NCI-H510A (cell line): ENCODE data around the gene CDH4.

Experiments used
- DNase-seq: peaks from one replicate; lab custom pipeline; 2025; lab: John Stamatoyannopoulos, UW

Gene CDH4

GRCh38 chr20:61494763-61495575, 242.9 kb downstream of the CDH4 start:
- DNase-seq: no peak

GRCh38 chr20:61497029-61497627, 245.1 kb downstream of the CDH4 start:
- no peak for DNase-seq

- no peak for DNase-seq
These were observed 247.9 kb downstream of the CDH4 start for GRCh38 chr20:61499859-61500554.

GRCh38 chr20:61500791-61501321, 248.8 kb downstream of the CDH4 start:
- no peak for DNase-seq

- no peak for DNase-seq
These were observed 250.4 kb downstream of the CDH4 start for GRCh38 chr20:61502433-61502832.

- DNase-seq: no peak
These were observed 251.0 kb downstream of the CDH4 start for GRCh38 chr20:61503106-61503505.

- no peak for DNase-seq
These were observed 253.4 kb downstream of the CDH4 start for GRCh38 chr20:61505508-61505907.

GRCh38 chr20:61507778-61508177, 255.7 kb downstream of the CDH4 start:
- no peak for DNase-seq

- no peak for DNase-seq
These were observed 256.4 kb downstream of the CDH4 start for GRCh38 chr20:61508301-61509096.

- no peak for DNase-seq
These were observed 258.8 kb downstream of the CDH4 start for GRCh38 chr20:61510778-61511330.

GRCh38 chr20:61512475-61512874, 260.4 kb downstream of the CDH4 start:
- no peak for DNase-seq

- no peak for DNase-seq
These were observed 261.3 kb downstream of the CDH4 start for GRCh38 chr20:61513124-61514017.

GRCh38 chr20:61514018-61514365, 261.9 kb downstream of the CDH4 start:
- no peak for DNase-seq

GRCh38 chr20:61514396-61514795, 262.3 kb downstream of the CDH4 start:
- no peak for DNase-seq

GRCh38 chr20:61514805-61515505, 262.9 kb downstream of the CDH4 start:
- no peak for DNase-seq

- no peak for DNase-seq
These were observed 263.9 kb downstream of the CDH4 start for GRCh38 chr20:61515922-61516321.

- DNase-seq: no peak
These were observed 264.5 kb downstream of the CDH4 start for GRCh38 chr20:61516346-61517208.

GRCh38 chr20:61517419-61517818, 265.4 kb downstream of the CDH4 start:
- DNase-seq: no peak

- no peak for DNase-seq
These were observed 266.4 kb downstream of the CDH4 start for GRCh38 chr20:61518424-61518951.
